Measurements from ENCODE around the gene VPS52. TPM values are rescaled to one million over a fixed set of nuclear protein-coding genes. Genes with fewer than 3 reads are reported as not detected.
A peak's percentile ranks its signal among the peaks of the same experiment; 100 is the strongest.

The VPS52 gene
- total and polyA plus RNA-seq, 9 of the 15 experiments (the other 6 are each of a cell fraction or from before 2014, with no cell fraction given), result 24.4 to 103 (median 40.2) TPM

- TF ChIP-seq TAF1 (IDR thresholded peaks at IDR 0.05; ENCODE audit: control insufficient read depth, extremely low read depth, insufficient read depth, low read length, severe bottlenecking), result no peak
- TF ChIP-seq NELFE (IDR thresholded peaks at IDR 0.05; ENCODE audit: insufficient read depth, insufficient read length), result no peak
- no peak for TF ChIP-seq KDM1A (IDR thresholded peaks at IDR 0.05)
- TF ChIP-seq, protein P1, sequence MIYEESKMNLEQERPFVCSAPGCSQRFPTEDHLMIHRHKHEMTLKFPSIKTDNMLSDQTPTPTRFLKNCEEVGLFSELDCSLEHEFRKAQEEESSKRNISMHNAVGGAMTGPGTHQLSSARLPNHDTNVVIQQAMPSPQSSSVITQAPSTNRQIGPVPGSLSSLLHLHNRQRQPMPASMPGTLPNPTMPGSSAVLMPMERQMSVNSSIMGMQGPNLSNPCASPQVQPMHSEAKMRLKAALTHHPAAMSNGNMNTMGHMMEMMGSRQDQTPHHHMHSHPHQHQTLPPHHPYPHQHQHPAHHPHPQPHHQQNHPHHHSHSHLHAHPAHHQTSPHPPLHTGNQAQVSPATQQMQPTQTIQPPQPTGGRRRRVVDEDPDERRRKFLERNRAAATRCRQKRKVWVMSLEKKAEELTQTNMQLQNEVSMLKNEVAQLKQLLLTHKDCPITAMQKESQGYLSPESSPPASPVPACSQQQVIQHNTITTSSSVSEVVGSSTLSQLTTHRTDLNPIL (CRISPR knock-in tag; IDR thresholded peaks at IDR 0.05), result no peak
- TF ChIP-seq ZNF384 (IDR thresholded peaks at IDR 0.05; ENCODE audit: low read depth, low read length), result peak; percentile 21; the same call in 1 of the 2 replicates
- TF ChIP-seq TEAD1 (CRISPR knock-in tag; IDR thresholded peaks at IDR 0.05), result peak in 1 of 2 experiments; percentile 76; a peak in 1 of 4 replicates
- TF ChIP-seq IRF2 (CRISPR knock-in tag; IDR thresholded peaks at IDR 0.05), result no peak
- no peak for TF ChIP-seq ZBED1 (IDR thresholded peaks at IDR 0.05)
- TF ChIP-seq MTA1 (IDR thresholded peaks at IDR 0.05; ENCODE audit: borderline replicate concordance), result no peak
- no peak for TF ChIP-seq SMARCA4 (IDR thresholded peaks at IDR 0.05)
- TF ChIP-seq MEF2D (tag; conservative IDR thresholded peaks at IDR 0.05; ENCODE audit: low read depth), result no peak
- no peak for TF ChIP-seq CBX1 (IDR thresholded peaks at IDR 0.05; ENCODE audit: low read depth)
- no peak for TF ChIP-seq KDM2B (CRISPR knock-in tag; IDR thresholded peaks at IDR 0.05)
- no peak for TF ChIP-seq ZNF436 (CRISPR knock-in tag; IDR thresholded peaks at IDR 0.05)
- TF ChIP-seq, protein P2, sequence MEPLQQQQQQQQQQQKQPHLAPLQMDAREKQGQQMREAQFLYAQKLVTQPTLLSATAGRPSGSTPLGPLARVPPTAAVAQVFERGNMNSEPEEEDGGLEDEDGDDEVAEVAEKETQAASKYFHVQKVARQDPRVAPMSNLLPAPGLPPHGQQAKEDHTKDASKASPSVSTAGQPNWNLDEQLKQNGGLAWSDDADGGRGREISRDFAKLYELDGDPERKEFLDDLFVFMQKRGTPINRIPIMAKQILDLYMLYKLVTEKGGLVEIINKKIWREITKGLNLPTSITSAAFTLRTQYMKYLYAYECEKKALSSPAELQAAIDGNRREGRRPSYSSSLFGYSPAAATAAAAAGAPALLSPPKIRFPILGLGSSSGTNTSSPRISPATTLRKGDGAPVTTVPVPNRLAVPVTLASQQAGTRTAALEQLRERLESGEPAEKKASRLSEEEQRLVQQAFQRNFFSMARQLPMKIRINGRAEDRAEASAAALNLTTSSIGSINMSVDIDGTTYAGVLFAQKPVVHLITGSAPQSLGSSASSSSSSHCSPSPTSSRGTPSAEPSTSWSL (CRISPR knock-in tag; IDR thresholded peaks at IDR 0.05; ENCODE audit: borderline replicate concordance), result no peak
- TF ChIP-seq MTF1 (CRISPR knock-in tag; IDR thresholded peaks at IDR 0.05; ENCODE audit: borderline replicate concordance), result no peak
- TF ChIP-seq KLF6 (CRISPR knock-in tag; IDR thresholded peaks at IDR 0.05; ENCODE audit: borderline replicate concordance), result no peak
- TF ChIP-seq XRCC4 (IDR thresholded peaks at IDR 0.05; ENCODE audit: extremely low read depth, insufficient read depth, insufficient read length), result no peak
- TF ChIP-seq RFX1 (IDR thresholded peaks at IDR 0.05), result no peak
- no peak for TF ChIP-seq MIER1 (IDR thresholded peaks at IDR 0.05; ENCODE audit: low read depth)
- peak; percentile 89 for TF ChIP-seq PRDM10 (IDR thresholded peaks at IDR 0.05; ENCODE audit: partially characterized antibody)
- no peak for TF ChIP-seq HEY1 (CRISPR knock-in tag; IDR thresholded peaks at IDR 0.05; ENCODE audit: borderline replicate concordance)
- no peak for TF ChIP-seq PHB2 (IDR thresholded peaks at IDR 0.05; ENCODE audit: low read depth)
- peak; percentile 49; the same call in 1 of the 2 replicates for TF ChIP-seq ZC3H11A (IDR thresholded peaks at IDR 0.05; ENCODE audit: low read depth, low read length)
- peak; percentile 38; the same call in 1 of the 2 replicates for TF ChIP-seq ZNF263 (CRISPR knock-in tag; IDR thresholded peaks at IDR 0.05; ENCODE audit: borderline replicate concordance)
These were observed 8.4 kb upstream of the VPS52 start (continued) for GRCh38 chr6:33279971-33280511.
